ENCODE data around the gene AP1G2. TPM values are rescaled to one million over a fixed set of nuclear protein-coding genes. Genes with fewer than 3 reads are reported as not detected.

Gene AP1G2
- total RNA-seq, 6 donors from 2014 or later = 73.9 to 418 (median 140) TPM

DNA sequence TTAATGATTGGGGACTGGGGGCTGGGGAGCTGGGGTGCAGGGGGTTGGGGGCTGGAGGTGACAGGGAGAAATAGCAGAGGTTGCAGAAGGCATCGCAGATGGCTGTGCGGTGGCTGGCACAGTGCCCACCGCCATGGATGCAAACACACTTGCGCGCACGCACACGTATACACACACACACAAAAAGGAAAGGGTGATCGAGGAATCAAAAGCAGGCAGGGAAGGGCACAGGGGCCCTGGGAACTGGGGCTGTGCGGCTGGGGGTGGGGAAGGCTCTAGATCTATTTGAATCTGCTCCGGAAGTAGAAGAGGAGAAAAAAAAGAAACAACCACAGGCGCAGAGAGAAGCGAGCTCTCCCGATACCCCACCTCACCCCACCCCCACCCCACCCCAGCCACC is 55.4 kb downstream of the AP1G2 start:
- WGBS, 2 donors = 44 to 46% methylated on average over 13 of the region's 13 CpGs
- TF ChIP-seq, protein P1, sequence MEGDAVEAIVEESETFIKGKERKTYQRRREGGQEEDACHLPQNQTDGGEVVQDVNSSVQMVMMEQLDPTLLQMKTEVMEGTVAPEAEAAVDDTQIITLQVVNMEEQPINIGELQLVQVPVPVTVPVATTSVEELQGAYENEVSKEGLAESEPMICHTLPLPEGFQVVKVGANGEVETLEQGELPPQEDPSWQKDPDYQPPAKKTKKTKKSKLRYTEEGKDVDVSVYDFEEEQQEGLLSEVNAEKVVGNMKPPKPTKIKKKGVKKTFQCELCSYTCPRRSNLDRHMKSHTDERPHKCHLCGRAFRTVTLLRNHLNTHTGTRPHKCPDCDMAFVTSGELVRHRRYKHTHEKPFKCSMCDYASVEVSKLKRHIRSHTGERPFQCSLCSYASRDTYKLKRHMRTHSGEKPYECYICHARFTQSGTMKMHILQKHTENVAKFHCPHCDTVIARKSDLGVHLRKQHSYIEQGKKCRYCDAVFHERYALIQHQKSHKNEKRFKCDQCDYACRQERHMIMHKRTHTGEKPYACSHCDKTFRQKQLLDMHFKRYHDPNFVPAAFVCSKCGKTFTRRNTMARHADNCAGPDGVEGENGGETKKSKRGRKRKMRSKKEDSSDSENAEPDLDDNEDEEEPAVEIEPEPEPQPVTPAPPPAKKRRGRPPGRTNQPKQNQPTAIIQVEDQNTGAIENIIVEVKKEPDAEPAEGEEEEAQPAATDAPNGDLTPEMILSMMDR (IDR thresholded peaks at IDR 0.05) = no peak
- TF ChIP-seq POLR2A (IDR thresholded peaks at IDR 0.05) = no peak
- no peak for TF ChIP-seq EP300 (IDR thresholded peaks at IDR 0.05)
- TF ChIP-seq POLR2AphosphoS5 (IDR thresholded peaks at IDR 0.05) = no peak
- Histone ChIP-seq H3K4me1 (no peaks in the 10 kb centered on the region), H3K36me3 (no peaks in the 10 kb centered on the region), H3K4me3 (peak overlapping the region in 1 of 4 donors; percentile 13), H3K9me3 (no peaks in the 10 kb centered on the region), H3K27me3 (no peaks in the 10 kb centered on the region), H3K27ac (no peak overlapping the region)
- DNase-seq = no peak
- no peak for ATAC-seq (ENCODE audit: low FRiP score in 2 of 2)

Other genes starting within 250 kb of the AP1G2 start
- 100 to 1,000 TPM in 3 of 6 donors, 10 to 100 TPM in 3; 47.6 to 325 (median 85.7) TPM for gene PABPN1, start 246.3 kb downstream of the AP1G2 start, total RNA-seq
- 10 to 100 TPM in 4 of 6 donors, 1 to 10 TPM in 2; 5.8 to 16.8 (median 12.4) TPM for gene SLC22A17, start 214.9 kb downstream of the AP1G2 start, total RNA-seq
- 10 to 100 TPM in 3 of 6 donors, 1 to 10 TPM in 3; 4.1 to 18.9 (median 9.3) TPM for gene EFS, start 202.6 kb downstream of the AP1G2 start, total RNA-seq
- not detected for gene IL25, start 195.0 kb downstream of the AP1G2 start, total RNA-seq
- gene CMTM5, start 190.7 kb downstream of the AP1G2 start, total RNA-seq = 1 to 10 TPM in 3 of 6 donors, under 1 TPM in 1, not detected in 2; 0.47 to 3.1 (median 2.3) TPM
- not detected for gene MYH6, start 159.5 kb downstream of the AP1G2 start, total RNA-seq
- not detected for gene MYH7, start 132.1 kb downstream of the AP1G2 start, total RNA-seq
- 10 to 100 TPM; 25.4 to 42.6 (median 35.5) TPM for gene NGDN, start 98.1 kb downstream of the AP1G2 start, total RNA-seq
- 1 to 10 TPM; 1.7 to 6.3 (median 3.0) TPM for gene ZFHX2, start 16.0 kb downstream of the AP1G2 start, total RNA-seq
- gene THTPA, start 11.5 kb downstream of the AP1G2 start, total RNA-seq = 10 to 100 TPM; 16.7 to 27.2 (median 20.4) TPM
- 1 to 10 TPM in 5 of 6 donors, under 1 TPM in 1; 0.69 to 6.5 (median 2.5) TPM for gene JPH4, start 11.0 kb upstream of the AP1G2 start, total RNA-seq
- gene DHRS2, start 68.6 kb upstream of the AP1G2 start, total RNA-seq = 1 to 10 TPM in 2 of 6 donors, under 1 TPM in 3, not detected in 1; 0.30 to 5.2 (median 0.76) TPM

All from upper lobe of left lung (tissue), 6 donors.